Effector CD4-positive, alpha-beta T cell (primary cell): Measurements from ENCODE around the gene SAMD14. TPM values are rescaled to one million over a fixed set of nuclear protein-coding genes. Genes with fewer than 3 reads are reported as not detected.

Experiments used
- DNase-seq: peaks from one replicate; pipeline ENCODE4 v3.0.0-alpha.2; 2020
- total RNA-seq: gene quantifications from one replicate; lab custom pipeline; 2026; lab: John Stamatoyannopoulos, UW

The SAMD14 gene
- not detected for total RNA-seq

- peak; percentile 29 for DNase-seq
Measured at GRCh38 chr17:50129728-50130558, at the start of gene SAMD14. Gene SAMD14 (minus strand): TSS chr17:50130160. CDS start chr17:50124959, 5,201 bp downstream.

- peak; percentile 41 for DNase-seq
Measured at GRCh38 chr17:50177983-50178834, 48.2 kb upstream of the SAMD14 start.

GRCh38 chr17:50177476-50177875 is 47.5 kb upstream of the SAMD14 start:
- no peak for DNase-seq

GRCh38 chr17:50176559-50177357 is 46.8 kb upstream of the SAMD14 start:
- no peak for DNase-seq

GRCh38 chr17:50175035-50175807 is 45.3 kb upstream of the SAMD14 start:
- DNase-seq = no peak

- DNase-seq = no peak
Measured at GRCh38 chr17:50174444-50174843, 44.5 kb upstream of the SAMD14 start.

- DNase-seq = no peak
Measured at GRCh38 chr17:50173335-50173941, 43.5 kb upstream of the SAMD14 start.

GRCh38 chr17:50172936-50173334 is 43.0 kb upstream of the SAMD14 start:
- no peak for DNase-seq

- no peak for DNase-seq
Measured at GRCh38 chr17:50172130-50172529, 42.2 kb upstream of the SAMD14 start.

- no peak for DNase-seq
Measured at GRCh38 chr17:50171371-50172071, 41.6 kb upstream of the SAMD14 start.

GRCh38 chr17:50170662-50171370 is 40.9 kb upstream of the SAMD14 start:
- DNase-seq = no peak

- no peak for DNase-seq
Measured at GRCh38 chr17:50169881-50170459, 40.0 kb upstream of the SAMD14 start.

GRCh38 chr17:50169121-50169764 is 39.3 kb upstream of the SAMD14 start:
- DNase-seq = peak; percentile 38

GRCh38 chr17:50168319-50168718 is 38.4 kb upstream of the SAMD14 start:
- DNase-seq = no peak

GRCh38 chr17:50167371-50167770 is 37.4 kb upstream of the SAMD14 start:
- no peak for DNase-seq

GRCh38 chr17:50166518-50167181 is 36.7 kb upstream of the SAMD14 start:
- DNase-seq = no peak

- no peak for DNase-seq
Measured at GRCh38 chr17:50165867-50166517, 36.0 kb upstream of the SAMD14 start, which contains the start of gene SGCA. Gene SGCA (plus strand): TSS chr17:50166005. CDS start chr17:50166041, 36 bp downstream.

- no peak for DNase-seq
Measured at GRCh38 chr17:50165466-50165865, 35.5 kb upstream of the SAMD14 start.
